ENCODE data around the gene ITIH1.
A peak's percentile ranks its signal among the peaks of the same experiment; 100 is the strongest.
"Not testable (repeated sequence)": the region's sequence is repeated elsewhere in the genome, so short reads cannot be mapped to it uniquely, and the experiment has no call there.

ITIH1 gene, protein sequence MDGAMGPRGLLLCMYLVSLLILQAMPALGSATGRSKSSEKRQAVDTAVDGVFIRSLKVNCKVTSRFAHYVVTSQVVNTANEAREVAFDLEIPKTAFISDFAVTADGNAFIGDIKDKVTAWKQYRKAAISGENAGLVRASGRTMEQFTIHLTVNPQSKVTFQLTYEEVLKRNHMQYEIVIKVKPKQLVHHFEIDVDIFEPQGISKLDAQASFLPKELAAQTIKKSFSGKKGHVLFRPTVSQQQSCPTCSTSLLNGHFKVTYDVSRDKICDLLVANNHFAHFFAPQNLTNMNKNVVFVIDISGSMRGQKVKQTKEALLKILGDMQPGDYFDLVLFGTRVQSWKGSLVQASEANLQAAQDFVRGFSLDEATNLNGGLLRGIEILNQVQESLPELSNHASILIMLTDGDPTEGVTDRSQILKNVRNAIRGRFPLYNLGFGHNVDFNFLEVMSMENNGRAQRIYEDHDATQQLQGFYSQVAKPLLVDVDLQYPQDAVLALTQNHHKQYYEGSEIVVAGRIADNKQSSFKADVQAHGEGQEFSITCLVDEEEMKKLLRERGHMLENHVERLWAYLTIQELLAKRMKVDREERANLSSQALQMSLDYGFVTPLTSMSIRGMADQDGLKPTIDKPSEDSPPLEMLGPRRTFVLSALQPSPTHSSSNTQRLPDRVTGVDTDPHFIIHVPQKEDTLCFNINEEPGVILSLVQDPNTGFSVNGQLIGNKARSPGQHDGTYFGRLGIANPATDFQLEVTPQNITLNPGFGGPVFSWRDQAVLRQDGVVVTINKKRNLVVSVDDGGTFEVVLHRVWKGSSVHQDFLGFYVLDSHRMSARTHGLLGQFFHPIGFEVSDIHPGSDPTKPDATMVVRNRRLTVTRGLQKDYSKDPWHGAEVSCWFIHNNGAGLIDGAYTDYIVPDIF

GRCh38 chr3:52777127-52777958 lies at the start of gene ITIH1:
ITIH1 (plus strand) TSS chr3:52777599; CDS start chr3:52777616, 17 bp downstream.
- no peak for DNase-seq

DNA sequence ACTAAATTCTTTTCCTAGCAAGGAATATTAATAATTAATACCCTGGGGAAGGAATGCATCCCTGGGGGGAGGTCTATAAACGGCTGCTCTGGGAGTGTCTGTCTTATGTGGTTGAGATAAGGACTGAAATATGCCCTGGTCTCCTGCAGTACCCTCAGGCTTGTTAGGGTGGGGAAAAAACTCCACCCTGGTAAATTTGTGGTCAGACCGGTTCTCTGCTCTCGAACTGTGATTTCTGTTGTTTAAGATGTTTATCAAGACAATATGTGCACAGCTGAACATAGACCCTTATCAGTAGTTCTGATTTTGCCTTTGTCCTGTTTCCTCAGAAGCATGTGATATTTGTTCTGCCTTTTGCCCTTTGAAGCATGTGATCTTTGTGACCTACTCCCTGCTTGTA lies 48.6 kb upstream of the ITIH1 start:
- DNase-seq = not testable (repeated sequence)

- DNase-seq = no peak
These were observed 46.7 kb upstream of the ITIH1 start for GRCh38 chr3:52730681-52731080.

DNA sequence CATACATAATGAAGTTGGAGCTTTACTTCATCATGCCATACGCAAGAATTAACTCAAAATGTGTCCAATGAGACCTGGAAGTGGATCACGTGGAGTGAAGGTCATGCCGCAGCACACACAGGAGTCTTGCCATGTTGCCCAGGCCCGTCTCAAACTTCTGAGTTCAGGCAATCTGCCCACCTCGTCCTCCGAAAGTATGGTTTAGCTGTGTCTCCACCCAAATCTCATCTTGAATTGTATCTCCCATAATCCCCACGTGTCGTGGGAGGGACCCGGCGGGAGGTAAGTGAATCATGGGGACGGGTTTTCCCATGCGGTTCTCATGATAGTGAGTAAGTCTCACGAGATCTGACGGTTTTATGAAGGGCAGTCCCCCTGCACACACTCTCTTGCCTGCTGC lies 45.8 kb upstream of the ITIH1 start:
- DNase-seq = no peak

GRCh38 chr3:52733256-52733891 lies 44.0 kb upstream of the ITIH1 start:
- no peak for DNase-seq

DNA sequence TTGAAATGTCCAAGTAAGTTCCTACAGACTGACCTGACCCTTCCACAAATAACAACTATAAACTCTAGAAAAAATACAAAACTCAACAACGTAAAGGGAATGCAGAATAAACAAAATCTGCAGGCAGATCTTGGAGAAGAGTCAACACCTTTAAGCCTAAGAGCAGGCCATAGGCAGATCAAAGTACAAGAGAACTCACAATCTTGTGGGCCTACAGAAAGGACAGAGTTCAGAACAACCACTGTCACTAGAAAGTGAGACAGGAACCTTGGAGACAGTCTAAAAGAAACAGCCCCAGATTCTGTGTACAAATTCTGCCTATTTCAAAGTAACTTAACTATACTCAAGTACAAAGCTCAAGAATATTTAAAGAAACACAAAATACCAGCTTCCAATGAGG lies 37.7 kb upstream of the ITIH1 start:
- no peak for DNase-seq

DNA sequence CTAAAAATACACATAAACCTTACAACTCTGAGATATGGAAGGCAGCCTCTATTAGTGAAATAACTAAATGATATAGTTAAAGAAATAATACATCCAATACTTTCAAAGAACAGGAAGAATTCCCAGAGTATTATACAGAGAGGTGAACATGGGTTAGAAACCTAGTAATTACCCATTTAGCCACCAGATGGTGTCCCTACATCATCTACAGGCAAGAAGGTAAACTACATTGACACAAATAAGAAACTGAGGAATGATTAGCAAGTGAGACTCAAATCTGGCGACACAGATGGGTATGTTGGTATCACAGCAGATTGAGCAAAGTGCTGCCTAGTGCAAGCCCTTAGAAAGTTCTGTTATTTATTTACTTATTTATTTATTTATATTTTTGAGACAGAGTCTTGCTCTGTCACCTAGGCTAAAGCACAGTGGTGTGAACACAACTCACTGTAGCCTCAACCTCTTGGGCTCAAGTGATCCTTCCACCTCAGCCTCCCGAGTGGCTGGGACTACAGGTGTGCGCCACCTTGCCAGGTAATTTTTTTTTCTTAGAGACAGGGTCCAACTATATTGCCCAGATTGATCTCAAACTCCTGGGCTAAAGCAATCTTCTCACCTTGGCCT lies 34.9 kb upstream of the ITIH1 start:
- no peak for DNase-seq

DNA sequence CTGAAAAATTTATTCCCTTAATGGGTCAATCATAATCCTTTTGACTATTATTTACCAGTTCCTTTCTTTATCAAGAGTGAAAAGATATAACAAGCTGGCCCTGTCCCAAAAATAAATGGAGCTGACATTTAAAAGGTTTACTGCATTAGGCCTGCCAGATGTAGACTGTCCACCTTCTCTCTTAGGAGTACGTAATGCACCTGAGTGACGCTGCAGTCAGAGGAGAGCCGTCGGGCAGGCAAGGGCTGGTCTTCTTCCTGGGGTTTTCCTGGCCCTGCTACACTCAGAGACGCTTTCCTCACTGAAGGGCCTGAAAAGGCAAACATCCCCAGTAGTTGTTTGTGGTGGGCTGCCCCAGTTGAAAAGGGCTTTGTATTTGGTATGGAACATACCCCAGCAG lies 34.2 kb upstream of the ITIH1 start:
- DNase-seq = no peak

- no peak for DNase-seq
These were observed 33.7 kb upstream of the ITIH1 start for GRCh38 chr3:52743721-52744120.

- no peak for DNase-seq
These were observed 25.2 kb upstream of the ITIH1 start for GRCh38 chr3:52752045-52752660.

DNA sequence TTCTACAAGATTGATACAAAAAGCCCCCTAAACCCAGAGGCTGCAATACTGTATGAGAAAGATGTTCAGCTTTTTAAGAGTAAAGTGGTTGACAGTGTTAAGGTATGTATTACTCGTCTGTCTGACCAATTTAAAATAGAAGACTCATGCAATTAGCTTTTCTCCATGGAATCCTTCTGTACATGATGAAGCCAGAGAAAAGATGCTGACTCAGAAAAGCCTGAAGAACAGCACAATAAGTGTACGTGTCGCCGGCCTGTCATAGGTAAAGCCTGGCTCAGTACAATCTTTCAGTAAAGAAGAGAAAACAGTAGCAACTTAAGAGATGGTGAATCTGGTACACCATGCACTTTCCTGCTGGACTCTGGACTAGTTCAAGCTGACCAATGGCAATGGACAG lies 23.0 kb upstream of the ITIH1 start:
- DNase-seq = no peak

- no peak for DNase-seq
These were observed 21.3 kb upstream of the ITIH1 start for GRCh38 chr3:52756141-52756540.

GRCh38 chr3:52763466-52763865 lies 13.9 kb upstream of the ITIH1 start:
- no peak for DNase-seq

GRCh38 chr3:52769786-52770455 lies 7.5 kb upstream of the ITIH1 start:
- DNase-seq = no peak

- peak; percentile 90 for DNase-seq
These were observed 6.7 kb upstream of the ITIH1 start, which contains the start of gene NEK4 for GRCh38 chr3:52770496-52771333. NEK4 (minus strand) TSS chr3:52770940; CDS start chr3:52770746, 194 bp downstream.

DNA sequence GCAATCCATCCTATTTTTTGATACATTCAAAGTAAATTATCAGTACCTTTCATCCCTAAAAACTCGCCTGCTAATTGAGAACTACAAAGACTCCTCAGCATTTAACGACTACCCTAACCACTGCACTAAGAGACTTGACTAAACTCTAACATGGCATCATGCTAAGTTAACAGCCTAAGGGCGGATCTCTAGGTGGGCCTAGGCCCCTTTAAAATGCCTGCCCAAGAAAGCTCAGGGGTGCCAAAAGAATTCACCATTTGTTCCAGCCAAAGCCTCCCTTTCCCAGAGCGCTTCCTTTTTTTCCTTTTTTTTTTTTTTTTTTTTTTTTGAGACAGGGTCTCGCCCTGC lies 6.1 kb upstream of the ITIH1 start:
- no peak for DNase-seq

DNA sequence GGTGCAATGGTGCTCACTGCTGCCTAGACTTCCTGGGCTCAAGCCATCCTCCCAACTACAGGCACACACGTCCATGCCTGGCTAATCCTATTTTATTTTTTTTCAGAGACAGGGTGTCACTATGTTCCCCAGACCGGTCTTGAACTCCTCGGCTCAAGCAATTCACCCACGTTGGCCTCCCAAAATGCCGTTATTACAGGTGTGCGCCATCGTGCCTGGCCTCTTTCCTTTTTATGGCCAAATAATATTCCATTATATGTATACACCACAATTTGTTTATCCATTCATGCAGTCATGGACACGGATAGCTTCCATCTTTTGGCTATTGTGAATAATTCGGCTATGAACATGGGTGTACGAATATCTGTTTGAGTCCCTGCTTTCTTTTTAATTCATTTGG lies 5.7 kb upstream of the ITIH1 start:
- DNase-seq = no peak

DNA sequence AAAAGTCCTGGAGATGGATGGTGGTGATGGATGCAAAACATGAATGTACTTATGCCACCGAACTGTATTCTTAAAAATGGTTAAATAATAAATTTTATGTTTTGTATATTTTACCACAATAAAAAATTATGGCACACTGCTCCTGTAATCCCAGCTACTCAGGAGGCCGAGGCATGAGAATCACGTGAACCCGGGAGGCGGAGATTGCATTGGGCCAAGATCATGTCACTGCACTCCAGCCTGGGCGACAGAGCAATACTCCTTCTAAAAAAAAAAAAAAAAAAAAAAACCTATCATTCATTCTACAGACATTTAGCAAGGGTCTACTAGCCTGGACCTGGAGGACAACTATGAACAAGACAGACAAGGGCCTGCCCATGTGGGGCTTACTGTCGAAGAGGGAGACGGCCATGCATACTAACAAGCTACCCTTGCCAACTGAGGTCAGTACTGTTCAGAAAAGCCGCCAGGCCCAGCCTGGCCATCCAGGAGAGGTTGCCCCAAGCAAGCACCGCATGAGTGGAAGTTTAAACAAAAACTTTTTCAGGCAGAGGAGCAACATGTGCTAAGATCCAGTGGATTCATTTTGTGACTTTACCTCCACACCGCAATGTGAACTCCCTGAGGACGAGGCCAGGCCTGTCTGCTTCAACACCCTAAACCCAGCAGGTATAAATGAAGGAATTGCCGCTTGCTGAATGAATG lies 3.9 kb upstream of the ITIH1 start:
- no peak for DNase-seq

- DNase-seq = no peak
These were observed 3.2 kb upstream of the ITIH1 start for GRCh38 chr3:52774066-52774713.
